ENCODE measurements around the gene FAM53B.

FAM53B gene

DNA sequence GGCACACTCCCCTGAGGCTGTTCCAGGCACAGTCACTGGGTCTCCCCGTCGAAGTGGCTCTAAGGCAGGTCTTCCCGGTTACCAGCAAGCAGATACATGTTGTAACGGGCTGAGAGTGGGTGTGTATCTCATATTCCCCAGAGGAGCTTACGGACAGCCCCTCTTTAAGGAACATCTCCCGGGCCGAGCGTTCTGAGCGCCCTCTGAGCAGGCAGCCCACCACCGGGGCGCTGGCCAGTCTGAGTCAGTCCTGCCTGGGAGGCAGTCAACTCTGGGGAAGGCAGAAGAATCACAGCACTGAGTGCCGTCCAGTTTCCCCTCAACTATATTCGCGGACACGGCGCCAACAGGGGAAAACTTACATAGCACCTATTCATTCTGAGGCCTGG, 165.2 kb downstream of the FAM53B start:
- H3K4me3 ChIP-seq (ENCODE audit: low read depth, low read length): no peak overlapping the region
- no peak for TF ChIP-seq CTCF (IDR thresholded peaks at IDR 0.05; ENCODE audit: control insufficient read depth, extremely low read depth, insufficient read depth)
- no peak for DNase-seq (ENCODE audit: low read depth)

DNA sequence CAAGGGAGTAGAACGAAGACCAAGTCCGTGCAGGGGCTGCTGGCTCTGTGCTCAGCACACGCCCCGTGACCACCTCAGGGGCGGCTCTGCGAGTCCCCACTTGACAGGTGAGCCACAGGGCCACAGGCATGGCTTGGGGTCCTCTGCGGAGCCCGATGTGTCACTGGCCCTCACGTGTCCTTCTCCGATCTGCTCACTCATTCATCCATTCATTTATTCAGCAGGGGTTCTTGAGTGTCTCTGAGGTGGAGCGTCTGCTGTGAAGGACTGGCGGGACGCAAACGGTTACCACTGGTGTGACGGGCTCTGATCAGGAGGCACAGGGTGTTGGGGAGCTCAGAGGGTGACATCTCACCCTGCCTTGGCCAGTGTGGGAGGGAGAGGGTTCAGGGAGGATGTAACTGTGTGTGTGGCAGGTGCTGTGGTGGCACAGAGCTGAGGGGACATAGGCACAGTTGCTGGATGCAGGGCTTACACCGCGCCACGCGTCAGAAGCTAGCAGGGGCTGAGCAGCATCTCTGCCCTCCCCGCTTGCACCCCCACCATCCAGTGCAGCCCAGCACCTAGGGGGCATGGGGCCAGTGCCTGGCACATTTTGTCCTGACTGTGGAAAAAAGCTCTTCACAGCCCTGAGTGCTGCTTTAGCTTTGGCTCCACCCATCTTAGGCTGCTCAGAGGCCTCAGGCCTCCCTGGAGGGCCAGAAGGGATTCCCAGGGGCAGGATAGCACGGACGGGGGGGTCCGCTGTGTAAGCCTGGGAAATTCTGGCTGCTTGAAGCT, 165.8 kb downstream of the FAM53B start:
- no peak overlapping the region for H3K4me3 ChIP-seq (ENCODE audit: low read depth, low read length)
- DNase-seq (ENCODE audit: low read depth): no peak
- TF ChIP-seq CTCF (IDR thresholded peaks at IDR 0.05; ENCODE audit: control insufficient read depth, extremely low read depth, insufficient read depth): no peak

DNA sequence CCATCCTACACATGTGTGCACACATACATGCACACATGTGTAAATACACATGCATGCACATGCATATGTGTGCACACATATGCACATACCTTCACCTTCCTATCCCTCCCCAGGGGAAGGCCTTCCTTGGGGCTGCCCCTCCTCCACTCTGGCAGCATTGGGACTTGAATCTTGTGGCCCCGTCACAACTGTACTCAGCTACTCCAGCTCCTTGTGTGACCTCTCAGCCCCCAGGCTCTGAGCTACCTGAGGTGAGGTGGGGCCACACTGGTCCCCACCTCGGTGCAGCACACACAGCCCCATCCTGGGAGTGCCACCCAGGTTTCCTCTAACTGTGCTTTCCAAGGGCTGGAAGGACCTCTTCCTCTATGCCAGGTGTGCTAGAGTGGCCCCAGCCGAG, 166.5 kb downstream of the FAM53B start:
- no peak for TF ChIP-seq CTCF (IDR thresholded peaks at IDR 0.05; ENCODE audit: control insufficient read depth, extremely low read depth, insufficient read depth)
- H3K4me3 ChIP-seq (ENCODE audit: low read depth, low read length): no peak overlapping the region
- DNase-seq (ENCODE audit: low read depth): no peak

DNA sequence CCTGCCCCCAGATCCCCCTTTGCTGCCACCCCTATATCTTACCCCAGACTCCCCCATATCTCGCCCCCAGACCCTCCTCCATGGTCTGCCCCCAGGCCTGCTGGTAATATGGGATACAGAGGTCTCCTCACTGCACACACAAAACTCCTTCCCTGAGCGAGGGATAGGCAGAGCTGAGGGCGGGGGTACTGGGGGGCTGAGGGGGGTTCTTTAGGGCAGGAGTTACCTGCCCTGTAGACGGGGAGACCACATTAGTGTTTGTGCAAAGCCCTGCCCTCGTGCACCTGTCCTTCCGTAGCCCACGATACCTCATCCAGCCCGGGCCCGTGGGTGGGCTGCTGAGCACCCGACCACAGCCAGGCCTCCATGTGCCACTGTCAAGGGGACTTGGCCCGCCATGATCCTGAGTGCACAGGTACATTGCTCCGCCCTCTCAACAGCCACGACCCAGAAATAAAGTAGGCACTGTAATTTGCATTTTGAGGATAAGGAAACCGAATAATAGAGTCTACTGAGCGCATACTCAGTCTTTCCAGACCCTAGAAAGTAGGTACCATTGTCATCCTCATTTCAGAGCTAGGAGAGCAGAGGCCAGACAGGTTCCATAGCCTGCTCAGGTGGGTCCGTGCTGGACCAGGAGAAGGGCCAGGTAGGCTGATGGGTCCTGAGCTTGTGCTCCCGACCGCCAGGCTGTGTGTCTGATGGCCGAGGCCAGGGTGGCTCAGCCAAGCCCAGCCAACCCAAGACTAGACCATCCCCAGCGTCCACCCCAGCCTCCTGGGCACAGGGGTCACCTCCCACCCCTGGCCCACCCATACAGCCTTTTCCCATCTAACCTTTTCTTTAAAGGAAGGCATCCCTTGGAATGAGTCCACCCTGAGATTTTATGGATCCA, 167.4 kb downstream of the FAM53B start:
- TF ChIP-seq CTCF (IDR thresholded peaks at IDR 0.05; ENCODE audit: control insufficient read depth, extremely low read depth, insufficient read depth): no peak
- DNase-seq (ENCODE audit: low read depth): no peak
- no peak overlapping the region for H3K4me3 ChIP-seq (ENCODE audit: low read depth, low read length)

DNA sequence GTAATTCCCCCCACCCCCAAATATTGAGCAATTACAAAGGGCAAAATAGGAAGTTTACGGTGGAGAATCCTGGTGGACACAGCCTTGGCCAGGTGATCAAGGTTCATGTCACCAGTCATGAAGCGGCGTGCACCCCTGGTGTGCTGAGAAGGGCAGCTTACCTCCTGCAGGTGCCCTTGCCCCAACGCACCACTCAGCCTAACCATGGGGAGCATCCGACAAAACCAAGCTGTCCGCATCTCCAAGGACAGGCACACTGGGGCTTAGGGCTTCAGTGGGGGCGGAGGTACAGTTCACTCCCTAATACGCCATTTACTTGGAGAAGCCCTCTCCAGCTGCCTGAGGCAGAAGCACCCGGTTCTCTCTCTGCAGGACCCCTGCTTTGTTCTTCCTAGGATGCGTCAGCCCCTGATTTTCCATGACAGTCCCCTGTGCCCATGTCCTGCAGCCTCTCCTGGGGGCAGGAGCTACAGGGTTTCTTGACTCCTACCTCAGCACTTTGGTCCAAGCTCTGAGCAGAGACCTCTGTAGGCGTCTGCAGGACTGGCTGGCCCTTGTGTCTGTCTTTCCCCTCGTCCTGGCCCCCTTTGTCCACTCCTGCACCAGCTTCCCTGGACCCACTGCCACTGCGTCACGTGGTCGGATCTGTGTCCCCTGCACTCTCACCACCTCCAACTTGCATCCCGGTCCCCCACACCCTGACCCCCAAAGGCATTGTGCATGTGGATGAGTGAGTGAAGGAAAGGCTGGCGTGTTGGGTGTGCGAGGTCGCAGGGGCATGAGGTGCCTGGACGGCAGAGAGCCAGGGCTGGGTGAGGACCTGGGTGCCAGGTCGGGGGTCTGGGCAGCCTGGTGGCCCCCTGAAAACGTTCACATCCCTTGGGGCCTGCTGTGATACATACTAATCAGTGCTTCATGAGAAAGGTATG, 168.8 kb downstream of the FAM53B start:
- DNase-seq (ENCODE audit: low read depth): no peak
- no peak overlapping the region for H3K4me3 ChIP-seq (ENCODE audit: low read depth, low read length)
- TF ChIP-seq CTCF (IDR thresholded peaks at IDR 0.05; ENCODE audit: control insufficient read depth, extremely low read depth, insufficient read depth): no peak

DNA sequence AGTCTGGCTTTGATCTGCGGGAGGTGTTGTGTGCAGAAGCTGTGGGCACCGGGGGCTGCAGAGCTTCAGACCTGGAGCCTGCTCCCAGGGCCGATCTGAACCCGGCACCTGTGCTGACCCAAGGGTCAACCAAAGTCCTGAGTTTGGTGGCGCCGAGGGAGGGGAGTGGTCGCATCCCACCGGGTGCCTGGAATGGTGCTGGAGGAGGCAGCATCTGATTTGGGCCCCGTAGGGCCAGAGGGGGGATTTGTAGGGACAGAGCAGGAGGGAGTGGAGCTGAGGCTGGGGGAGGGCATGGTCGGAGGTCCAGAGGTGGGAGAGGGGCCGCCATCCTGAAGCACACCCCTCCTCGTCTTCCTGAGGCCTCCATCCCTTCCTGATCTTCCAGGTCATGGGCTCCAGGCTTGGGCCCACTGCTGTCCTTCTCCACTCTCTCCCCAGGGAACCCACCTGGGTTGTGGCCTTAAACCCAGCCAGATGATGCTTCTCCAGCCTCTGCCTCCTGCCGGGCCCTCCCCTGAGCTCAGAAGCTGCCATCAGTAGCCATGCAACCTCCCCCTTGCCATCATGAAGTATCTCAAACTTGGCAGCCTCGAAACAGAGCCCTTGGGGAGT, 169.6 kb downstream of the FAM53B start:
- H3K4me3 ChIP-seq (ENCODE audit: low read depth, low read length): no peak overlapping the region
- TF ChIP-seq CTCF (IDR thresholded peaks at IDR 0.05; ENCODE audit: control insufficient read depth, extremely low read depth, insufficient read depth): no peak
- DNase-seq (ENCODE audit: low read depth): no peak

Data from LNCaP clone FGC (cell line).